Esophagus (tissue), 2 donors: ENCODE results near the gene BMF. TPM values are rescaled to one million over a fixed set of nuclear protein-coding genes. Genes with fewer than 3 reads are reported as not detected.
"Not testable (repeated sequence)": the region's sequence is repeated elsewhere in the genome, so short reads cannot be mapped to it uniquely, and the experiment has no call there.

Experiments
- H3K27ac ChIP-seq, 2 donors: one replicate each; pipeline ENCODE4 v1.5.1; 2013; ENCODE audit warnings: low read depth in 2 of 2, mild to moderate bottlenecking in 2 of 2, inconsistent platforms in 1 of 2, low read length in 1 of 2, moderate library complexity in 1 of 2
- H3K27me3 ChIP-seq, 2 donors: one replicate each; pipeline ENCODE4 v1.6.1; 2013; ENCODE audit warnings: low read length in 2 of 2, control low read depth in 1 of 2, mild to moderate bottlenecking in 1 of 2; ENCODE audit not compliant: insufficient read depth in 2 of 2, control insufficient read depth in 1 of 2
- H3K36me3 ChIP-seq, 2 donors: one replicate each; pipeline ENCODE4 v1.6.1; 2013; ENCODE audit warnings: low read length in 1 of 2; ENCODE audit not compliant: control insufficient read depth in 2 of 2, insufficient read depth in 2 of 2
- H3K4me1 ChIP-seq, 2 donors: one replicate each; pipeline ENCODE4 v1.6.1; 2013; ENCODE audit warnings: low read length in 1 of 2; ENCODE audit not compliant: control insufficient read depth in 2 of 2, insufficient read depth in 2 of 2
- H3K4me3 ChIP-seq, 2 donors: one replicate each; pipeline ENCODE4 v1.5.1; 2013; ENCODE audit warnings: low read length in 2 of 2, mild to moderate bottlenecking in 2 of 2, low read depth in 1 of 2, moderate library complexity in 1 of 2
- H3K9me3 ChIP-seq, 2 donors: one replicate each; pipeline ENCODE4 v1.6.1; 2013; ENCODE audit warnings: mild to moderate bottlenecking in 2 of 2, low read depth in 1 of 2, low read length in 1 of 2, moderate library complexity in 1 of 2; ENCODE audit not compliant: control insufficient read depth in 2 of 2, insufficient read depth in 1 of 2
- WGBS, 2 donors: extraction: QIAGEN DNeasy Blood & Tissue Kit; methylation state at CpG; one replicate each; pipeline ENCODE4 v1.1.7; 2013; 5-methylcytosine and 5-hydroxymethylcytosine counted together
- polyA plus RNA-seq, 2 donors: library from polyadenylated mRNA; stranded (reverse); fragments of 200-250 nt; gene quantifications; one replicate each; pipeline ENCODE4 v1.2.3, GENCODE V29; 2013
- donor health status: healthy with polysubstance abuse.
- donor health status: Bipolar disorder and iron deficiency.

The BMF gene
- polyA plus RNA-seq: 1 to 10 TPM; 1.0 to 1.2 TPM

GRCh38 chr15:40108855-40109735, at the start of gene BMF:
Gene BMF (minus strand): TSS chr15:40108879. CDS start chr15:40106086, 2,793 bp downstream.
- H3K4me1 ChIP-seq: peaks cover 11 to 29% of the 10 kb centered on the region in 2 donors
- no peaks in the 10 kb centered on the region for H3K27me3 ChIP-seq
- peak within 1 kb of the TSS; percentile 79 to 82 for H3K27ac ChIP-seq
- H3K4me3 ChIP-seq: peak within 1 kb of the TSS; percentile 54 to 71
- 4 to 5% methylated on average over 47 to 48 of the region's 48 CpGs for WGBS, 2 donors
- H3K9me3 ChIP-seq: no peaks in the 10 kb centered on the region
- H3K36me3 ChIP-seq: no peaks in the 10 kb centered on the region

DNA sequence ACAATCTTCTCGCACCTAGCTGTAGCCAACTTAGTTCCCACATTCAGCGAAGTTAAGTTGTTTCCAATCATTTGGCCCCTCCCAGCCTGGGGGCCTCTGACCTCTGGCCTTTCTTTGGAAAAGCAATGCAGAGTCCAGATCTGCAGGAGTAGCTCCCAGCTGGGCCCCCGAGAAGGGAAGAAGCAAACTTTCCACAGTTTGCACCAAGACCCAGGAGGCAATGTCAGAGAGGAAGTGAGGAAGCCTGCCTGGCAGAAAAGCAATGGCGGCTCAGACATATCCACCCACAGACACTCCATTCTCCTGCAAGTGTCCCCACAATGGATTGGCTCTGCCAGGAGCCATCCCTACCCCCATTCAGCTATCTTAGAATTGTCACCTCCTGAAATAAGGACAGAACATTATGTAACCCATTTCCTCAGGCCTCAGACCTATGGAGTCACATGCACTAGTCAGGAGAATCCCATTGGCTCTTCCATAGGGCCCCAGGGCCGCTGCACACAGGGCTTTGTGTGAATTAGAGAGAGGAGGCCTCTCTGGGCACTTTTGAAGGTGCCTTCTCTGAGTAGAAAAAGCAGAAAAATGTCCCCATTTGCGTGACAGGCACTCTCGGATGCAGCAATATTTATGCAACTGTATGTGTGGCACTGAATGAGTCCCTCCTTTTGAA, 49.2 kb upstream of the BMF start:
- WGBS, 2 donors: 89 to 92% methylated on average over 7 of the region's 7 CpGs
- H3K4me3 ChIP-seq: no peak overlapping the region
- H3K36me3 ChIP-seq: no peaks in the 10 kb centered on the region
- H3K4me1 ChIP-seq: peaks cover 6 to 13% of the 10 kb centered on the region in 2 donors
- H3K27ac ChIP-seq: no peak overlapping the region
- no peaks in the 10 kb centered on the region for H3K9me3 ChIP-seq
- no peaks in the 10 kb centered on the region for H3K27me3 ChIP-seq

DNA sequence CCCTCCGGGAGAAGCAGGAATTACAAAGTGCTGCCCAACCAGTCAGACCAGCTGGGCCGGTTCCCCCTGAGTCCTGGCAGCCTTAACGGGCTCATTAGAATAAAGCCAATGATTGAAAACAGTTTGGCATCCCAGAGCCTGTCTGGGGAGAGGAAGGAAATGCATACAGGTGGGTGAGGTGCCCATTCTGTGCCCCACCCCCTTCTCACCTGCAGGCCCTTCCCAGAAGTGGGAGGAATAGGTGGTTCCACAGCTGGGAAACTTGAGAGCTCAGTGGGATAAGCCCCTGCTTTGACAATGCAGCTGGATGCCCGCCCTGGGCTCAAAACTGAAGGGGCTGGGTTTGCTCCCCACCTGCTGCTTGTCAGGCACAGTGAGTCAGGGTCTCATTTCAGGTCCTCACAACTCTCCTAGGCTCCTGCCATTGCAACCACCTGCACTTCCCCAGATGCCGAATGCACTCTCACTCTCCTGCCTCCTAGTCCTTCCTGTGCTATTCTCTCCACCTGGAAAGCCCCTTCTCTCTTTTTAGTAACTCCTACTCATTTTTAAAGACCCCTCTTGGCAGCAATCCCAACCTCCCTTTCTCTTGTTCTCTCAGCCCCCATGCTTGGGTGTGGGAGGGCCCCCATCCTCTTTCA, 46.7 kb upstream of the BMF start:
- Histone ChIP-seq H3K27me3 (no peaks in the 10 kb centered on the region), H3K9me3 (no peaks in the 10 kb centered on the region), H3K4me1 (peaks cover 3 to 13% of the 10 kb centered on the region in 2 donors), H3K27ac (no peak overlapping the region), H3K36me3 (no peaks in the 10 kb centered on the region), H3K4me3 (no peak overlapping the region)
- 43 to 58% methylated on average over 4 of the region's 5 CpGs for WGBS, 2 donors

DNA sequence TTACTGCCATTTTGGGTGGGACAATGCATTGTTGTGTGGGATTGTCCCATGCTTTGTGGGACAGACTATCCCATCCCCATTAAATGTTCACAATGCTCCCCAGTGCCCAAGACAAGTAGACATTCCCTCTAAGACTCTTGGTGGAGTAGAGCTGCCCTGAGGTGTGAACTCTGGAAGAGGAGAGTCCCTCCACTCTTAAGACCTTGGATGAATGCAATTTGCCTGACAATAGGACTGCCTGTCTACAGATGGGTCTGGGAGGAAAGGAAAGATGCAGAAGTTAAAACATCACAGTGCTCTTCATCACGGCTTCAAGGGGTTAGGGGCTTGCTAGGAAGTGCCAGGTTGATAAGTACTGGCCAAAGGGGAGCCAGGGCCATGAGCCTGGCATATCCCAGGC, 46.1 kb upstream of the BMF start:
- 61% methylated on average over 1 of the region's 1 CpG; no CpG with 5 or more reads in 1 of the 2 donors for WGBS, 2 donors
- H3K4me1 ChIP-seq: peaks cover 3 to 13% of the 10 kb centered on the region in 2 donors
- not testable (repeated sequence) for H3K36me3 ChIP-seq, H3K27me3 ChIP-seq, H3K27ac ChIP-seq, H3K4me3 ChIP-seq, H3K9me3 ChIP-seq

DNA sequence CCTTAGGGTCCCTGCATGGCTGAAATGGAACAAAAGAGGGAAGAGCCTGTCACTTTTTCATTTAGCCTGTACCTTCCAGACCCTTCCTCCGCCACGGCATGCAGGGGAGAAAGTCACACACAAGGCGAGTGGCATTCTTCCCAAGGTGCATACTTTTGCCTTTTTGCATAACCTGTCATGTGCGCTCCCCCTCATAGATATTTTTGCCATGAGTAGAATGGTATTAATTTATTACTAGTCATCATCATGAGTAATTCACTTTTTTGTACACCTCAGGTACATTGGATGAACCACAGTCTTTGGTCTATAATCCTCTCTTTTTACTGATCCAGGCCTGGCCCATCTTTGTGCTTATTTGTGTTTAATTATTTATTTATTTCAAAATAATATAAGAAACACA, 43.3 kb upstream of the BMF start:
- 94 to 98% methylated on average over 4 of the region's 4 CpGs for WGBS, 2 donors
- no peaks in the 10 kb centered on the region for H3K36me3 ChIP-seq
- H3K4me3 ChIP-seq: no peak overlapping the region
- peaks cover 3 to 13% of the 10 kb centered on the region in 2 donors for H3K4me1 ChIP-seq
- no peaks in the 10 kb centered on the region for H3K9me3 ChIP-seq
- H3K27me3 ChIP-seq: no peaks in the 10 kb centered on the region
- no peak overlapping the region for H3K27ac ChIP-seq

- 74 to 81% methylated on average over 6 of the region's 6 CpGs for WGBS, 2 donors
- Histone ChIP-seq H3K36me3 (no peaks in the 10 kb centered on the region), H3K4me3 (no peak overlapping the region), H3K4me1 (peaks cover 3 to 13% of the 10 kb centered on the region in 2 donors), H3K27me3 (no peaks in the 10 kb centered on the region), H3K9me3 (no peaks in the 10 kb centered on the region), H3K27ac (no peak overlapping the region)
Observed at GRCh38 chr15:40151499-40151898, 42.8 kb upstream of the BMF start.

GRCh38 chr15:40150163-40150925, 41.7 kb upstream of the BMF start:
- no peaks in the 10 kb centered on the region for H3K27me3 ChIP-seq
- no peak overlapping the region for H3K27ac ChIP-seq
- WGBS, 2 donors: 51 to 58% methylated on average over 9 of the region's 9 CpGs

DNA sequence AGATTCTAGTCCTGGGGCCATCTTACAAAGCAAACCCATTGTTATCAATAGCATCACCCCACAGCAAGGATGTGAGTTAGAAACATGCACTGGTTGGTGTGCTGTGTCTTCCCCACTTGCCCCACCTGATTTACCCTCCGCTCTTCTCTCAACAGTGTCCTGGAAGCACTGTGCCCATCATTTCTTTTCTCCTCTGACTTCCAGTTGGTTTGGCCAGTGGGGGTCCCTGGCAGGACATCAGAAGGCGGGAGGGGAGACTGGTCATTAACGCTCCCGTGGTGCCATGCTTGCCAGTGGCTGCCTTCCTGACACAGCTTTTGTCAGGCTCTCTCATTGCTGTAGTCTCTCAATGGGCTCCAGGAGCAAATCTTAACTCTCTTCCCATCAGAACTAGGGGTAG, 40.7 kb upstream of the BMF start:
- H3K36me3 ChIP-seq: no peaks in the 10 kb centered on the region
- no peaks in the 10 kb centered on the region for H3K27me3 ChIP-seq
- H3K9me3 ChIP-seq: no peaks in the 10 kb centered on the region
- no peak overlapping the region for H3K27ac ChIP-seq
- WGBS, 2 donors: 90 to 92% methylated on average over 4 of the region's 4 CpGs
- peaks cover 0 to 3% of the 10 kb centered on the region in 2 donors for H3K4me1 ChIP-seq
- no peak overlapping the region for H3K4me3 ChIP-seq

More at GRCh38 chr15:40150163-40150925, 41.7 kb upstream of the BMF start:
- Histone ChIP-seq H3K4me1 (peaks cover 2 to 4% of the 10 kb centered on the region in 2 donors), H3K9me3 (no peaks in the 10 kb centered on the region), H3K4me3 (no peak overlapping the region), H3K36me3 (no peaks in the 10 kb centered on the region)

DNA sequence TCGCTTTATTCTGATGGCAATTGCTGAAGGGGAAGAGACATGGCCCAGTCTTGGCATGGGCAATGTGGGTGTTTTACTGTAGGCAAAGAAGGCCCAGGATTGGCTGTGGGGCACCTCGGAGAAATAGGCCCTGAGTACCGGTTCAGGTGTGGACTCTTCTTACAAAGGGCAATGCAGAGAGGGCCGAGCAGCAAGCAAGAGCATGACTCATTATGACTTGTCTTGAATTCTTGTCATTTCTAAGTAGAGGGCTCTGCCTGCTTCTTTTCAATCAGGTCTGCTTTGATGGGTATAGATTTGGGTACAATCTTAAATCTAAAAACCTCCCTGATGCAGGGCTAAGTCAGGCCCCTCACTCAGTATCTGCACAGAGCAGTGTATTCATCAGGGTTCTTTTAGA, 37.4 kb upstream of the BMF start:
- H3K4me1 ChIP-seq: peaks cover 0 to 3% of the 10 kb centered on the region in 2 donors
- H3K9me3 ChIP-seq: no peaks in the 10 kb centered on the region
- WGBS, 2 donors: 70 to 80% methylated on average over 4 of the region's 4 CpGs
- H3K27ac ChIP-seq: no peak overlapping the region
- no peak overlapping the region for H3K4me3 ChIP-seq
- no peaks in the 10 kb centered on the region for H3K27me3 ChIP-seq
- no peaks in the 10 kb centered on the region for H3K36me3 ChIP-seq
